Keratinocyte (primary cell): Measurements from ENCODE around the gene PTPRT. TPM values are rescaled to one million over a fixed set of nuclear protein-coding genes. Genes with fewer than 3 reads are reported as not detected.

Source experiments
- DNase-seq: peaks from one replicate; pipeline ENCODE4 v3.0.0-alpha.2; 2011; ENCODE audit warnings: low read depth, missing footprints, low spot score
- FAIRE-seq: peaks from 2 replicates; lab custom pipeline; 2011; peaks lifted over from hg19 to GRCh38; lab: Jason Lieb, UNC
- H2AFZ ChIP-seq: 2 replicates; pipeline ENCODE4 v1.6.0; 2012; ENCODE audit warnings: low read length, control low read depth, inconsistent platforms; ENCODE audit not compliant: control insufficient read depth
- H3K27ac ChIP-seq: 2 replicates; pipeline ENCODE4 v1.5.1; 2011; ENCODE audit warnings: low read length; ENCODE audit not compliant: control insufficient read depth, insufficient read depth
- H3K27me3 ChIP-seq: 3 replicates; pipeline ENCODE4 v1.6.0; 2011; ENCODE audit warnings: low read length; ENCODE audit not compliant: control insufficient read depth, insufficient read depth; ENCODE audit errors: extremely low read depth
- H3K36me3 ChIP-seq, 2 experiments: 2 replicates in 1 of 2; 3 replicates in 1 of 2; pipeline ENCODE4 v1.5.1; 2011; ENCODE audit warnings: low read length in 2 of 2, mild to moderate bottlenecking in 1 of 2; ENCODE audit not compliant: control insufficient read depth in 2 of 2, insufficient read depth in 2 of 2; ENCODE audit errors: extremely low read depth in 1 of 2
- H3K4me1 ChIP-seq: 3 replicates; pipeline ENCODE4 v1.5.1; 2011; ENCODE audit warnings: low read length; ENCODE audit not compliant: control insufficient read depth, insufficient read depth; ENCODE audit errors: extremely low read depth
- H3K4me2 ChIP-seq: 3 replicates; pipeline ENCODE4 v1.6.0; 2011; ENCODE audit warnings: low read depth, low read length; ENCODE audit not compliant: control insufficient read depth, insufficient read depth; ENCODE audit errors: extremely low read depth
- H3K4me3 ChIP-seq, 3 experiments: fragments of 200-600 bp in 1 of 3; sonication (generic) in 1 of 3; 2 replicates in 2 of 3; 3 replicates in 1 of 3; pipeline ENCODE4 v1.5.1; 2011 to 2016; ENCODE audit warnings: low read length in 3 of 3, mild to moderate bottlenecking in 3 of 3, control low read depth in 2 of 3, inconsistent platforms in 1 of 3, low read depth in 1 of 3, mixed read lengths in 1 of 3, mixed run types in 1 of 3, moderate library complexity in 1 of 3; ENCODE audit not compliant: control insufficient read depth in 2 of 3, insufficient read depth in 2 of 3; ENCODE audit errors: extremely low read depth in 1 of 3
- H3K79me2 ChIP-seq: 2 replicates; pipeline ENCODE4 v1.6.0; 2012; ENCODE audit warnings: low read length; ENCODE audit not compliant: control insufficient read depth, insufficient read depth
- H3K9ac ChIP-seq: 3 replicates; pipeline ENCODE4 v1.6.0; 2011; ENCODE audit warnings: low read length; ENCODE audit not compliant: control insufficient read depth, insufficient read depth; ENCODE audit errors: extremely low read depth
- H3K9me1 ChIP-seq: 3 replicates; pipeline ENCODE4 v1.6.0; 2011; ENCODE audit warnings: low read length; ENCODE audit not compliant: control insufficient read depth, insufficient read depth; ENCODE audit errors: extremely low read depth
- H3K9me3 ChIP-seq: 2 replicates; pipeline ENCODE4 v1.5.1; 2012; ENCODE audit warnings: low read depth, low read length; ENCODE audit not compliant: control insufficient read depth
- H4K20me1 ChIP-seq: 3 replicates; pipeline ENCODE4 v1.6.0; 2011; ENCODE audit warnings: low read length; ENCODE audit not compliant: control insufficient read depth, insufficient read depth; ENCODE audit errors: extremely low read depth
- EZH2 ChIP-seq: IDR thresholded peaks from one replicate; pipeline ENCODE4 v1.6.1; 2012; ENCODE audit warnings: inconsistent platforms, mild to moderate bottlenecking, low read length, moderate library complexity
- dilution Hi-C: fragments of 300-500 bp; cut with MboI; formaldehyde crosslinking; loops from one replicate; pipeline ENCODE4 v1.7.0; 2020; ENCODE audit warnings: low sequenced_read_pairs; ENCODE audit not compliant: extremely low pct_ligation_motif_present
- polyA plus RNA-seq, 5 experiments: library from polyadenylated mRNA; depleted of rRNA in 3 of 5; stranded (reverse) in 3 of 5; stranded (forward) in 1 of 5; unstranded in 1 of 5; fragments of >200 nt; gene quantifications; 1 replicate in 1 of 5; 2 replicates in 3 of 5; 3 replicates in 1 of 5; pipeline versions ENCODE4 v1.2.1 to v1.2.3, GENCODE V29; 2011 to 2012; ENCODE audit warnings: missing spikeins in 2 of 5, low read depth in 1 of 5, low replicate concordance in 1 of 5
- TF ChIP-seq, protein P1 (sequence below), 3 experiments: IDR thresholded peaks in 1 of 3; conservative IDR thresholded peaks in 1 of 3; optimal IDR thresholded peaks in 1 of 3; 2 replicates in 2 of 3; 3 replicates in 1 of 3; pipeline versions ENCODE3 to v1.5.1; 2011; ENCODE audit warnings: low read length in 3 of 3, mild to moderate bottlenecking in 3 of 3, moderate library complexity in 2 of 3, control low read depth in 1 of 3, inconsistent platforms in 1 of 3; ENCODE audit not compliant: insufficient read depth in 2 of 3; ENCODE audit errors: extremely low read depth in 1 of 3

The PTPRT gene
- polyA plus RNA-seq, 1 donor (not counting 4 experiments of a cell fraction or from before 2014, with no cell fraction given) = not detected

GRCh38 chr20:43052532-43052931, 137.2 kb downstream of the PTPRT start:
- Histone ChIP-seq H3K4me2 (no peak overlapping the region), H3K36me3 (no peaks in the 10 kb centered on the region), H3K27ac (no peak overlapping the region), H3K9ac (no peak overlapping the region), H3K27me3 (no peaks in the 10 kb centered on the region), H3K4me1 (no peaks in the 10 kb centered on the region), H3K4me3 (no peak overlapping the region), H2AFZ (no peak overlapping the region), H3K9me3 (peaks cover 3% of the 10 kb centered on the region), H3K79me2 (no peaks in the 10 kb centered on the region), H3K9me1 (no peaks in the 10 kb centered on the region), H4K20me1 (no peaks in the 10 kb centered on the region)
- no peak for FAIRE-seq
- DNase-seq = no peak
- TF ChIP-seq, protein P1, sequence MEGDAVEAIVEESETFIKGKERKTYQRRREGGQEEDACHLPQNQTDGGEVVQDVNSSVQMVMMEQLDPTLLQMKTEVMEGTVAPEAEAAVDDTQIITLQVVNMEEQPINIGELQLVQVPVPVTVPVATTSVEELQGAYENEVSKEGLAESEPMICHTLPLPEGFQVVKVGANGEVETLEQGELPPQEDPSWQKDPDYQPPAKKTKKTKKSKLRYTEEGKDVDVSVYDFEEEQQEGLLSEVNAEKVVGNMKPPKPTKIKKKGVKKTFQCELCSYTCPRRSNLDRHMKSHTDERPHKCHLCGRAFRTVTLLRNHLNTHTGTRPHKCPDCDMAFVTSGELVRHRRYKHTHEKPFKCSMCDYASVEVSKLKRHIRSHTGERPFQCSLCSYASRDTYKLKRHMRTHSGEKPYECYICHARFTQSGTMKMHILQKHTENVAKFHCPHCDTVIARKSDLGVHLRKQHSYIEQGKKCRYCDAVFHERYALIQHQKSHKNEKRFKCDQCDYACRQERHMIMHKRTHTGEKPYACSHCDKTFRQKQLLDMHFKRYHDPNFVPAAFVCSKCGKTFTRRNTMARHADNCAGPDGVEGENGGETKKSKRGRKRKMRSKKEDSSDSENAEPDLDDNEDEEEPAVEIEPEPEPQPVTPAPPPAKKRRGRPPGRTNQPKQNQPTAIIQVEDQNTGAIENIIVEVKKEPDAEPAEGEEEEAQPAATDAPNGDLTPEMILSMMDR (optimal IDR thresholded peaks at IDR 0.05 in 1 of 3, IDR thresholded peaks at IDR 0.05 in 1 of 3, conservative IDR thresholded peaks at IDR 0.05 in 1 of 3; ENCODE audit: extremely low read depth in 1 of 3, insufficient read depth in 2 of 3, low read length in 3 of 3) = no peak
- no peak for TF ChIP-seq EZH2
- dilution Hi-C loops = no loop called here

- H3K36me3 ChIP-seq = no peaks in the 10 kb centered on the region
- dilution Hi-C loops = no loop called here
- H3K9ac ChIP-seq = no peak overlapping the region
- no peak overlapping the region for H2AFZ ChIP-seq
- H3K4me3 ChIP-seq = no peak overlapping the region
- H3K9me1 ChIP-seq = no peaks in the 10 kb centered on the region
- no peaks in the 10 kb centered on the region for H3K27me3 ChIP-seq
- no peak overlapping the region for H3K27ac ChIP-seq
- H3K4me2 ChIP-seq = no peak overlapping the region
- DNase-seq (no peak), FAIRE-seq (no peak)
- H3K79me2 ChIP-seq = no peaks in the 10 kb centered on the region
- no peaks in the 10 kb centered on the region for H3K4me1 ChIP-seq
- TF ChIP-seq, protein P1 (optimal IDR thresholded peaks at IDR 0.05 in 1 of 3, IDR thresholded peaks at IDR 0.05 in 1 of 3, conservative IDR thresholded peaks at IDR 0.05 in 1 of 3; ENCODE audit: extremely low read depth in 1 of 3, insufficient read depth in 2 of 3, low read length in 3 of 3) = no peak
- TF ChIP-seq EZH2 = no peak
- H3K9me3 ChIP-seq = peaks cover 5% of the 10 kb centered on the region
- no peaks in the 10 kb centered on the region for H4K20me1 ChIP-seq
These were observed 142.7 kb downstream of the PTPRT start for GRCh38 chr20:43046966-43047365.
